HEK293T (cell line): ENCODE data around the gene MS4A8.
"Not testable (repeated sequence)": the region's sequence is repeated elsewhere in the genome, so short reads cannot be mapped to it uniquely, and the experiment has no call there.

Experiments used
- CTCF ChIA-PET: fragments of 350-600 bp; formaldehyde crosslinking; extraction: SDS; loops from one replicate; lab custom pipeline; 2021; ENCODE audit warnings: antibody characterized with exemption, inconsistent platforms; lab: Yijun Ruan, JAX
- POLR2A ChIA-PET: fragments of 350-600 bp; formaldehyde crosslinking; extraction: SDS; loops from one replicate; lab custom pipeline; 2020; ENCODE audit warnings: antibody characterized with exemption, inconsistent platforms; lab: Yijun Ruan, JAX
- DNase-seq: peaks from one replicate; pipeline ENCODE4 v3.0.0; 2012; ENCODE audit warnings: mixed read lengths; ENCODE audit errors: extremely low spot score
- ARNT ChIP-seq: fragments of 450-650 bp; IDR thresholded peaks from 2 replicates; pipeline ENCODE4 v1.6.1; 2017; ENCODE audit warnings: mild to moderate bottlenecking
- BHLHE40 ChIP-seq: fragments of 450-650 bp; IDR thresholded peaks from 2 replicates; pipeline ENCODE4 v1.6.1; 2016; ENCODE audit warnings: mild to moderate bottlenecking, moderate library complexity, borderline replicate concordance
- CTBP1 ChIP-seq: fragments of 450-650 bp; IDR thresholded peaks from 2 replicates; pipeline ENCODE4 v1.6.1; 2016; ENCODE audit warnings: borderline replicate concordance
- ELF4 ChIP-seq: fragments of 450-650 bp; IDR thresholded peaks from 2 replicates; pipeline ENCODE4 v1.6.1; 2017; ENCODE audit warnings: antibody characterized with exemption
- FOXA1 ChIP-seq: fragments of 450-650 bp; IDR thresholded peaks from 2 replicates; pipeline ENCODE4 v1.6.1; 2016; ENCODE audit warnings: mild to moderate bottlenecking
- FOXK2 ChIP-seq: fragments of 450-650 bp; IDR thresholded peaks from 2 replicates; pipeline ENCODE4 v1.6.1; 2016; ENCODE audit warnings: mild to moderate bottlenecking
- FOXM1 ChIP-seq: fragments of 450-650 bp; IDR thresholded peaks from 2 replicates; pipeline ENCODE4 v1.6.1; 2017; ENCODE audit warnings: mild to moderate bottlenecking, borderline replicate concordance
- HDGF ChIP-seq: fragments of 450-650 bp; IDR thresholded peaks from 2 replicates; pipeline ENCODE4 v1.6.1; 2017; ENCODE audit warnings: antibody characterized with exemption, borderline replicate concordance
- L3MBTL2 ChIP-seq: fragments of 450-650 bp; conservative IDR thresholded peaks from 2 replicates; pipeline ENCODE4 v1.6.1; 2016; ENCODE audit warnings: mild to moderate bottlenecking
- LEF1 ChIP-seq: fragments of 450-650 bp; IDR thresholded peaks from 2 replicates; pipeline ENCODE4 v1.6.1; 2017; ENCODE audit warnings: mild to moderate bottlenecking, borderline replicate concordance
- NFRKB ChIP-seq: fragments of 450-650 bp; IDR thresholded peaks from 2 replicates; pipeline ENCODE4 v1.6.1; 2016; ENCODE audit warnings: mild to moderate bottlenecking, moderate library complexity
- SP1 ChIP-seq: fragments of 450-650 bp; IDR thresholded peaks from 2 replicates; pipeline ENCODE4 v1.6.1; 2017
- SUZ12 ChIP-seq: fragments of 450-650 bp; IDR thresholded peaks from 2 replicates; pipeline ENCODE4 v1.6.1; 2016; ENCODE audit warnings: mild to moderate bottlenecking
- TARDBP ChIP-seq: fragments of 450-650 bp; IDR thresholded peaks from 2 replicates; pipeline ENCODE4 v1.6.1; 2016
- ZNF384 ChIP-seq: fragments of 450-650 bp; IDR thresholded peaks from 2 replicates; pipeline ENCODE4 v1.6.1; 2016
- TF ChIP-seq, protein P1 (sequence below): fragments of 450-650 bp; IDR thresholded peaks from 2 replicates; pipeline ENCODE4 v1.6.1; 2016

The MS4A8 gene

DNA sequence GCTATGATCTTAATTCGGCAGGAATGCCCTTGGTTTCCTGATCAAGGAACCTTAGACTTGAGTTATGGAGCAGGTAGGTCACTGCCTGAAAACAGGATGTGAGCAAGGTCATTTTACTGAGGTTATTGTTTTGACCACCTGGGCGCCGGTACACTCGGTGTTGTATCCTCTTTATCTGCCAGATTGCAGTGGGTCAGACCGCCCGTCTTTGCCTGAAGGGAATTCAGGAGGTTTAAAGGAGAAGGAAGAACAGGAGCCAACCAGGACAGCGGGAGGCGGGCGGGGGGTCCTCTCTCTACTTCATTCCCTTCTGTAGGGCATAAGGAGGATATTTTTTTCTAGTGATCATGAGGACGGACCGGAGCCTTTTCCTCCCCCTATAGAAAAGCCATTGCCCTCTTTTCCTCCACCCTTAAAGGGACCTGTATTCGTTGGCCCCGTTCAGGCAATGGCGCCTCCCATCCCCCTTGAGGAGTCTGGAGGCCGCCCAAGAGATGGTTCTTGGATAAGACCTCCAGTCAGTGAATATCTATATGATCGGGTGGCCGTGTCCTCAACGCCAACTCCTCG is 57.9 kb downstream of the MS4A8 start:
- CTCF ChIA-PET, result interaction anchor here (1.1 kb wide), 1 partner anchor 21 kb away, joined by 4 read pairs; no protein-coding TSS in a partner anchor
- DNase-seq, result no peak
- TF ChIP-seq FOXM1, result no peak
- TF ChIP-seq BHLHE40, result no peak
- no peak for TF ChIP-seq FOXK2
- no peak for TF ChIP-seq SP1
- no peak for TF ChIP-seq FOXA1
- TF ChIP-seq CTBP1, result no peak
- no peak for TF ChIP-seq SUZ12
- TF ChIP-seq LEF1, result no peak
- no peak for TF ChIP-seq L3MBTL2
- no peak for TF ChIP-seq ZNF384
- TF ChIP-seq NFRKB, result no peak
- no peak for TF ChIP-seq ARNT
- no peak for TF ChIP-seq TARDBP
- TF ChIP-seq ELF4, result no peak
- TF ChIP-seq, protein P1, sequence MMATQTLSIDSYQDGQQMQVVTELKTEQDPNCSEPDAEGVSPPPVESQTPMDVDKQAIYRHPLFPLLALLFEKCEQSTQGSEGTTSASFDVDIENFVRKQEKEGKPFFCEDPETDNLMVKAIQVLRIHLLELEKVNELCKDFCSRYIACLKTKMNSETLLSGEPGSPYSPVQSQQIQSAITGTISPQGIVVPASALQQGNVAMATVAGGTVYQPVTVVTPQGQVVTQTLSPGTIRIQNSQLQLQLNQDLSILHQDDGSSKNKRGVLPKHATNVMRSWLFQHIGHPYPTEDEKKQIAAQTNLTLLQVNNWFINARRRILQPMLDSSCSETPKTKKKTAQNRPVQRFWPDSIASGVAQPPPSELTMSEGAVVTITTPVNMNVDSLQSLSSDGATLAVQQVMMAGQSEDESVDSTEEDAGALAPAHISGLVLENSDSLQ, result no peak
- no peak for TF ChIP-seq HDGF
- POLR2A ChIA-PET, result no interaction called here

DNA sequence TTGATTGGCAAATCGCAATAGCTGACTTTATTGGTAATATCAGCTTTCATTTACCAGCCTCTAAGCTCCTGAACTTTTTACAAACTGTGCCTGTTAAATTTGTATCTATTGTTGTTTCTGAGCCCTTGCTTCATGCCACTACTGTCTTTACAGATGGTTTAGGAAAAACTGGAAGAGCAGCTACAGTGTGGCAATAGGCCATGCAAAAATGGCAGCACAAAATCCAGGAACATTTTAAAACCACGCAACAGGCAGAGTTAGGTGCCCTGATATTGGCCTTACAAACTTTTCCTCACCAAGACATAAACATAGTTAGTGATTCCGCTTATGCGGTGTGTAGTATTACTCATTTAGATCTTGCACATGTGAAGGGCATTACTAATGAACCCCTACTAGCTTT is 59.3 kb downstream of the MS4A8 start:
- POLR2A ChIA-PET, DNase-seq, CTCF ChIA-PET: not testable (repeated sequence)

DNA sequence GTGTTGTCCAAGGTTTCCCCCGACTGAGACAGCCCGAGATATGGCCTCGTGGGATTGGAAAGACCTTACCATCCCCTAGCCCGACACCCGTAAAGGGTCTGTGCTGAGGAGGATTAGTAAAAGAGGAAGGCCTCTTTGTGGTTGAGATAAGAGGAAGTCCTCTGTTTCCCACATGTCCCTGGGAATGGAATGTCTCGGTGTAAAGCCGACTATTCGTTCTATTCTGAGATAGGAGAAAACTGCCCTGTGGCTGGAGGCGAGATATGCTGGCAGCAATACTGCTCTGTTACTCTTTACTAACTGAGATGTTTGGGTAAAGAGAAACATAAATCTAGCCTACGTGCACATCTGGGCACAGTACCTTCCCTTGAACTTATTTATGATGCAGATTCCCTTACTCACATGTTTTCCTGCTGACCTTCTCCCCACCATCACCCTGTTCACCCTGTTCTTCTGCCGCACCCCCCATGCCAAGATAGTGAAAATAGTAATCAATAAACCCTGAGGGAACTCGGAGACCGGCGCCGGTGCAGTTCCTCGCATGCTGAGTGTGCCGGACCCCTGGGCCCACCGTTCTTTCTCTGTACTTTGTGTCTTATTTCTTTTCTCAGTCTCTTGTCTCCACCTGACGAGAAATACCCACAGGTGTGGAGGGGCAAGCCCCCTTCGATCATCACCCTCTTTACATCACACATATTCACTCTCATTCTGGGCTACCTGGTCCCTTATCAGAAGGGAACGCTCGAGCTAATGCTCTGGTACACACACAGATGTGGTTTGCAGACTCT is 60.2 kb downstream of the MS4A8 start:
- POLR2A ChIA-PET, DNase-seq, CTCF ChIA-PET: not testable (repeated sequence)

DNA sequence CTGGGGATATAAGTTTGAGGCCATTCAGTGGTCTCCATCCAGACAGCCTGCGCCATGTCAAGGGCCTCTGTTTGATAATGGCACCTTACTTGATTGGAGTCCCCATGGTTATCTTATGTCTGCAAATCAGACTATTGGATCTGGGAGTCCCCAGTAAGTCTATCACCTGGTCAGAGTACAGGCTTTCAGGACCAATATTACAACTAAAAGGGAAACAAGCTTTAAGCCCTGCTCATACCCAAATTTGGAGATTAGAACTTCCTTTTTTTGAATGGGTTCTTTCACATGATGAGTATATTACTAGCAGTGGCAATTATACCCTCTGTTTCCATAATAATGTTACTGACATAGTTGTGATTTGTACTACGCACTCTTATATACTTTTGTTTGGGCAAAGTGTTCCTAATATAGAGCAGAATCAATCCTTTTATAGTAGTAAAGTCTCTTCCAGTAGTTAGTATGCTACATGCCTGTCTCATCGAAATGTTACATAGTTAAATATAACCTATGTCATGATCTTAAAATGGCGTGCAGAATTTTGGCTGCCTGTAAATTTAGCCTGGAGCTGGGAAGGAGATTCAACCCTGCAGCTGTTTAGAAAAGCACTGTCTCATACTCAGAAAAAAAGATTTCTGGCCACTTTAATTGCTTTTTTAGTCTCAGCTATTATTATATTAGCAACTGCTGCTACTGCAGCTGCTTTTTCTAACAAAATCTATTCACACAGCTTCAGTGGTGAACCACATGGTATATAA is 62.2 kb downstream of the MS4A8 start:
- DNase-seq, result no peak
- no peak for TF ChIP-seq ZNF384
- TF ChIP-seq L3MBTL2, result no peak
- no peak for TF ChIP-seq ARNT
- TF ChIP-seq FOXM1, result no peak
- no peak for TF ChIP-seq BHLHE40
- TF ChIP-seq TARDBP, result no peak
- TF ChIP-seq CTBP1, result no peak
- TF ChIP-seq, protein P1, result no peak
- TF ChIP-seq NFRKB, result no peak
- TF ChIP-seq SP1, result no peak
- TF ChIP-seq HDGF, result no peak
- no peak for TF ChIP-seq ELF4
- no peak for TF ChIP-seq FOXK2
- TF ChIP-seq SUZ12, result no peak
- no peak for TF ChIP-seq LEF1
- TF ChIP-seq FOXA1, result no peak
- CTCF ChIA-PET, result interaction anchor here (1.2 kb wide), 1 partner anchor 12 kb away, joined by 4 read pairs; no protein-coding TSS in a partner anchor
- POLR2A ChIA-PET, result no interaction called here

- ChIA-PET CTCF (interaction anchor here (0.6 to 1.5 kb wide), 6 partner anchors 9 to 61 kb away, joined by 3 to 5 read pairs (median 4); no protein-coding TSS in a partner anchor), POLR2A (no interaction called here)
- DNase-seq, result no peak
- TF ChIP-seq SP1 (no peak), LEF1 (no peak), SUZ12 (no peak), FOXM1 (no peak), FOXA1 (no peak), BHLHE40 (no peak), ARNT (no peak), ZNF384 (no peak), L3MBTL2 (no peak), FOXK2 (no peak), ELF4 (no peak), CTBP1 (no peak), HDGF (no peak)
- TF ChIP-seq, protein P1, result no peak
These were observed 63.7 kb downstream of the MS4A8 start for GRCh38 chr11:60762851-60763691.
